GM18909 (cell line): ENCODE data around the gene RTL1.

ENCODE experiments used
- ATAC-seq: cut with Tn5 transposase; IDR thresholded peaks from one replicate; pipeline ENCODE4 v1.9.1; 2021; ENCODE audit warnings: mild to moderate bottlenecking; ENCODE audit not compliant: unreplicated experiment, poor library complexity

RTL1 gene

GRCh38 chr14:100867631-100868315, 35.7 kb downstream of the RTL1 start:
- no peak for ATAC-seq

GRCh38 chr14:100866666-100867630, 36.6 kb downstream of the RTL1 start:
- ATAC-seq: no peak

GRCh38 chr14:100865682-100866591, 37.6 kb downstream of the RTL1 start:
- no peak for ATAC-seq

DNA sequence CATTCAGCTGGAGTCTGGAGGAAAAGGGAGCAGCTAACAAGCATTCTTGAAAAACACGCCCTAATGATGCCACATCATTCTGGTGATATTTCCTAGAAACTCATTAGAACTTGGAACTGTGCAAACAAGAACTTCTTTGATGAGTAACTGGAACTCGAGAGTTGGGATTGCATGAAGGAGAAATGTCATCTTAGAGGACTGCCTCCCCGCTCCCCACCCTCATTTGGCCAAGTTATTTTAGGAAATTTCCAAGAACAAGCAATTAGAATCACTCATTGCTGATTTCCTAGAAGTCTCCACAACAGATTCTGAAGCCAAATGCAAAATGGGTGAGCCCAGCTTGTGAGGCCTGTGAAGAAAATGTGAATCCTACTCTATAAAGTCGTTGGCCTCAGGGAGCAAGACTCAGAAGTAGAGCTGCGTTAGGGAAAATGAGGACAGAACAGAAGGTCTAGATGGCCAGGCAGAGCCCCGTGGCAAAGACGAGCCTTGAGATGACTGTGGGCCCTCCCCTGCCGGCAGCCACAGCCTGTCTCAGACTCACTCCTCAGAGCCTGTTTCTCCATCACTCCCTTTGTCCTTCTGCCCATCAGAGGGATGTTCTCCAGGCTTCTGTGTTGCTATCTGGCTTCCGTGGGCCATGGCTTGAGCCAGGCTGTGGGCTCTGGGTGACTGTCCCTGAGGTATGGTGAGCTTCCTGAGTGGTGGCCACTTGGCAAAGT, 38.4 kb downstream of the RTL1 start:
- no peak for ATAC-seq

DNA sequence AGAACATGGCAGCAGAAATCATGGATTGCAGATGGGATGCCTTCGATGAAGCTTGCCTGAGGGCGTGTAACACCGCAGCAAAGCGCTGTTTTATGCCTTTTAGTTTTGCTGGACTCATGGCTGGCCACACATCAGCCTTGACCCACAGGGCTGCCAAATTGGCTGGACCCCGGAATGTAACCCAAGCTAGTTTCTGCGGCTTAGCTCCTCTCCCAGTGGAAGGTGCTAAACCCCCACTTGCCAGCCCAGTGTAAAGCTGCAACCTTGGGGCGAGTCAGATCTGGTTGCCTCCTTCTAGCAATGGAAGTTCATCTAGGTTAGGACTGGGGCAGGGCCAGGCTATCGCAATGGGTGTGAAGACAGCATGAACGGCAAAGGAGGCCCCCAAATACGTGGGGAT, 39.3 kb downstream of the RTL1 start:
- ATAC-seq: no peak

DNA sequence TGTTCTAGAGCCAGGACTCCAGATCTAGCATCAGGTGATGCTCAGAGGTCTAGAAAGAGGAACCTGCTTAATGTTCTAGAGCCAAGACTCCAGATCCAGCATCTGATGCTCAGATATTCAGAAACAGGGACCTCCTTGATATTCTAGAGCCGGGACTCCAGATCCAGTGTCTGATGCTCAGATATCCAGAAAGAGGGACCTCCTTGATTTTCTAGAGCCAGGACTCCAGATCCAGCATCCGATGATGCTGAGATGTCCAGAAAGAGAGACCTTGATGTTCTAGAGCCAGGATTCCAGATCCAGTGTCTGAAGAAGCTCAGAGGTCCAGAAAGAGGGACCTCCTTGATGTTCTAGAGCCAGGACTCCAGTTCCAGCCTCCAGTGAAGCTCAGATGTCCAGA, 40.7 kb downstream of the RTL1 start:
- ATAC-seq: no peak

DNA sequence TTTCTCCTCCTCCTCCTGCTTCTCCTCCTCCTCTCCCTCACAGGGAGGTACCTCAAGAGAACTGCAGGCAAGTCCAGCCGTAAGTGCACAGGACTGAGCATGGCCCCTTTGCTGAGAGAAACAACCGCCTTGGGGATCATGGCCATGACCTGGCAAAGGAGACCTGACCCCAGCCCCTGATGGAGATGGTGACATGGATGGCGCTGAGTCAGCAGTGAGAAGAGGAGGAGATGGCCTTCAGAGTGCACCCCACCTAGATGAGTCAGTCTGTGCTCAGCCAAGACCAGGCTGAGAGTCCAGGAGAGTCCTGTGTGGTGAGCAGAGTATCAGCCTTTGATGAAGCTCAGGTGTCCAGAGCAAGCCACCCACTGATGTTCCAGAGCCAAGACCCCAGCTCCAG, 41.2 kb downstream of the RTL1 start:
- no peak for ATAC-seq

DNA sequence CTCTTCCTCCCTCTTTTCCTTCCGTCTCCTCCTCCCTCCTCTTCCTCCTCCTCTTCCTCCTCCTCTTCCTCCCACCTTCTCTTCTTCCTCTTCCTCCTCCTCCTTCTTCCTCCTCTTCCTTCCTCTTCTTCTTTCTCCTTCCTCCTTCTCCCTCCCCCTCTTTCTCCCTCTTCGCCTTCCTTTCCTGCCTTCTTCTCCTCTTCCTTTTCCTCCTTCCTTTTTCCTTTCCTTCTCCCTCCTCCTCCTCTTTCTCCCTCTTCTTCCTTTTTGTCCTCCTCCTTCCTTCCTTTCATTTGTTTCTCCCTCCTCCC, 41.6 kb downstream of the RTL1 start:
- no peak for ATAC-seq

DNA sequence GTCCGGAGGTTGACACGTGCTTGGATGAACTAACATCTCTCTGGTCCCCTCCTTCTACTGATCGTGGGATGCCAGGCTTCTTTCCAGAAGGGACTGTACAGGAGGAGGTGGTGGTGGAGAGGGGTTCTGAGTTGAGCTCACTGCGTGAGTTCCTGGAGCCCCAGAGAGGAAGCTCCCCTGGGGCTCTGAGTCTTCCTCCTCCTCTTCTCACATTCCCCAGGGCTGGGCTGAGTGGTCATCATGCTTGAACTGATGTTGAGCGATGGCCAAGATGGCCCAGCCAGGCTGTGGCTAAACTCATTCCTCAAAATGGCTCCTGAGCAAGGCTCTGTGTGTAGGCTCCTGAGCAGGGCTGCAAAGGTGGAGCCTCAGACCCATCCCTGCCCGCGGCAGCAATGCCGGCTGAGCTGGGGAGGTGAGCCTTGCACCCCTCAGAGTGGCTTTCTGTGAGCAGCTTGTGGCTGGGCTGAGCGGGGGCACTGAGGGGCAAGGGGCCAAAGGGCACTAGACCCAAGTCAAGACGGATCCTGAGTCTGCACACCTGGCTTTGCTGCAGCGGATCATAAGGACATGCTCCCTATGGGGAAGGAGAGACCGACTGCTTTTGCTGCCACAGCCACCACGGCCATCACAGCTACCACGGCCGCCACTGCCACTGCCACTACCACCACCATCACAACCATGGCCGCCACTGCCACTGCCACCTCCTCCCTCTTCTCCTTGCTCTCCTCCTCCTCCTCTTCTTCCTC, 42.2 kb downstream of the RTL1 start:
- ATAC-seq: no peak

DNA sequence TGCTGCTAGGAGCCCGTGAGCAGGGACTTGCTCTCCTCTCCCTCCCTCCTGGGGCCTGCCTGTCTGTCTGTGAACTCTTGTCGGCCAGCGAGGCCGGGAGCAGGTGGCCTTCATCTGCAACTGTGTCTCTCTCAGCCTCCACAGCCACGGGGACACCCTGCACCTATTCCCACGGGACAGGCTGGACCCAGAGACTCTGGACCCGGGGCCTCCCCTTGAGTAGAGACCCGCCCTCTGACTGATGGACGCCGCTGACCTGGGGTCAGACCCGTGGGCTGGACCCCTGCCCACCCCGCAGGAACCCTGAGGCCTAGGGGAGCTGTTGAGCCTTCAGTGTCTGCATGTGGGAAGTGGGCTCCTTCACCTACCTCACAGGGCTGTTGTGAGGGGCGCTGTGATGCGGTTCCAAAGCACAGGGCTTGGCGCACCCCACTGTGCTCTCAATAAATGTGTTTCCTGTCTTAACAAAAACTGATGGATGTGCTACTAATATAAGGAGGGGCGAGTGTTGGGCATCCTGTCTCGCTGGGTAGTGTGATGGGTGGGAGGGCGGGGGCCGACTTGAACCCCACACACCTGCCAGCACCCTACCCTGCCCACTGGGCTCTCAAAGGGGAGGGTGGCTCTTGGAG, 42.9 kb downstream of the RTL1 start:
- no peak for ATAC-seq

DNA sequence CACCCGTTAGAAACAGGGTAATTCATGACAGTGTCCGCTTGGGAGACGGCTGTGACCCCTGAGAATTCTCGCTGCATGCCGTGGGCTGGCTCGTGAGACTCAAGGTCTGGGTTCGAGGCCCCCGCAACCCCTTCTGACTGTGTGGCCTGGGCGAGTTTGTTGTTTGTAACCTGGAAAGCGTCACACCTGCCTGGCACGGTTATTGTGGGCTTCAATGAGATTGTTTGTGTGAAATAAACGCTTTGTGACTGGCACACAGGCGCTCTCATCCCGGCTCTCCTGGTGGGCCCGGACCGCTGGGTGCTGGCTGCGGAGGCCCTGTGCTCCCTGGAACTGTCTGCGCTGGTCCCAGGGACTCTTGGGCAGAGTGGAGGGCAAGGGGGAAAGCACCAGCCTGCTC, 43.7 kb downstream of the RTL1 start:
- ATAC-seq: no peak

GRCh38 chr14:100858838-100859220, 44.7 kb downstream of the RTL1 start:
- ATAC-seq: no peak

DNA sequence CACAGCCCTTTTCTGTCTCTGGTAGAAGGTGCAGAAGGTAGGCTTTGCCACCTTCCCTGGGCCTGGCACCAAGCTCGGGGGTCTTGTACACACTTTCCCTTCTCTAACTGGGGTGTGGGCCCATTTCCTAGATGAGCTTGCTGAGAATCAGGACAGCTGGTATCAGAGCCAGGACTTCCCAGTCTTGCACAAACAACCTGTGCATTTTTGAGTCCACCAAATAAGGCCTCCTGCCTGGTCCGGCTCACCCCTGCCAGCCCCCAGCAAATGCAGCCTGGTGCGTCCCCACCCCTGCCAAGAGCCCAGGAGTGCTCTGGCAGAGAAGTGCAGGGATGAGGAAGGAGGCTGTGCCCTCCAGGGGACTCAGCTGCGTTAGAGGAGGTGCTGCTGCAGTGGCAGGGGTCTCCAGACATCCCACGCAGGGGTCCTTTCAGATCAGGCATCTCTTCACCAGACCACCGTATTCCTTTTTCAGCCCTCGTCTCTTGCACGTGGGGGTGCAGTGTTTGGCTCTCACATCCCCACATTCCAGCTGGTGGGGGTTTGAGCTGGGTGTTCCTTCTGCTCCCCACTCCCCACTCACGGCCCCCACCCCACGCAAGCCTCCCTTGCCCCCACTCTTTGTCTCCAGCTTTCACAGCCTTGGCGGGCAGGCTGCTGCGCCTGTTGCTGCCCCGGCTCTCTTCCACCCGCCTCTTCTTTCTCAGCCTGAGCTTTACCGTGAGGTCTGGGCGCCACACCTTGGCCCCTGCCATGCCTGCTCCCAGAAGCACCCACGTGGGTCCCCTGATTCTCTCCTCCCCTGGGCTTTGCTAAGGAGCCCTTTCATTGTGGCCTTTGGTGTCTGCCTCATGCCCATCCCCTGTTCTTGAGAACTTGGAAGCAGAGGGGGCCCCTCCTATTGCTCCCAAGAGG, 45.3 kb downstream of the RTL1 start:
- ATAC-seq: no peak

GRCh38 chr14:100857233-100857922, 46.1 kb downstream of the RTL1 start:
- no peak for ATAC-seq

GRCh38 chr14:100856056-100856950, 47.2 kb downstream of the RTL1 start:
- ATAC-seq: no peak

DNA sequence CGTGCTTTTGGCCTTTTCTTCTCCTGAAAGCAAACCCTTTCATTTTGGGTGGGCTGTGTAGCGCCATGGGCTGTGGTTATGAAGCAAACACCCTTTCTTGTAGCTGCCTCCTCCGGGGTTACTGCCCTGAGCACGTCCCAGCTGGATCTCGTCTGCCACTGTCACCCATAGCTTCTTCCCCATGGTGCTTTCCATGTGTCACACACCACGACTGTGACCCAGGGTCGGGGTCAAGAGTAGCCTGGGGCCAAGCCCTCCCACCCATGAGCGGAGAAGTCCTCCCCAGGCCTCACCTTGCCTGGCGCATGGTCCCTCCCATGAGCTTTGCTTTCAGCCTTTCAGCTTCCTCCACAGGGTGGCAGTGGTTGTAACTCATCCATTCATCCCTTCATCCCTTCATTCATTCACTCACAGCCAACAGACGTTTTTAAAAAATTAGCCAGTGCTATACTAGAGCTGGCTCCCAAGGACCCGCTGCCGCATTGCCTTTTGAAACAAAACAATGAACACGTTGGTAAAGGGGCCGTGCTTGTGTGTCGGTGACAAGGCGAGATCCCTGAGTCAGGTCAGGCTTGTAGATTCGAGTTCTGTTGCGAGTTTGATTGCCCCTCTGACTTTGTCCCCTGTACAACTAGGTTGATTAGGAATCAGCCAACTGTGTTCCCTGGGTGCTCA, 48.1 kb downstream of the RTL1 start:
- ATAC-seq: no peak
